Endothelial cell of umbilical vein (primary cell): ENCODE results near the gene HDAC4. TPM values are rescaled to one million over a fixed set of nuclear protein-coding genes. Genes with fewer than 3 reads are reported as not detected.

Experiments used
- BruUV-seq: library from RNA; stranded (reverse); fragments of 400-500 nt; replicated peaks from 2 replicates; lab custom pipeline; 2021; lab: Mats Ljungman, UMichigan
- CTCF ChIA-PET: fragments of 300-600, 350-600 bp; sonication (Branson Sonifier 250); formaldehyde crosslinking; loops from one replicate; lab custom pipeline; 2021; ENCODE audit warnings: antibody characterized with exemption, inconsistent platforms; lab: Charles Lee
- POLR2A ChIA-PET: fragments of 300-600, 350-600 bp; sonication (Branson Sonifier 250); formaldehyde crosslinking; loops from one replicate; lab custom pipeline; 2021; ENCODE audit warnings: antibody characterized with exemption, inconsistent platforms; lab: Charles Lee
- DNase-seq: peaks from one replicate; pipeline ENCODE4 v3.0.0-alpha.2; 2011; ENCODE audit warnings: low read depth, low spot score
- FAIRE-seq: peaks from 2 replicates; lab custom pipeline; 2011; peaks lifted over from hg19 to GRCh38; lab: Jason Lieb, UNC
- H2AFZ ChIP-seq: 2 replicates; pipeline ENCODE4 v1.6.0; 2012; ENCODE audit warnings: low read depth, low read length, control low read depth, inconsistent platforms
- H3K27ac ChIP-seq: 2 replicates; pipeline ENCODE4 v1.5.1; 2011; ENCODE audit warnings: low read depth, mild to moderate bottlenecking, control low read depth, low read length, moderate library complexity; ENCODE audit not compliant: insufficient read depth
- H3K27me3 ChIP-seq, 2 experiments: 2 replicates each; pipeline versions ENCODE4 v1.6.0 to v1.6.1; 2011; ENCODE audit warnings: low read length in 2 of 2, mixed read lengths in 1 of 2; ENCODE audit not compliant: control insufficient read depth in 2 of 2, insufficient read depth in 2 of 2
- H3K36me3 ChIP-seq, 2 experiments: 2 replicates in 1 of 2; 3 replicates in 1 of 2; pipeline ENCODE4 v1.5.1; 2011; ENCODE audit warnings: low read length in 2 of 2, mild to moderate bottlenecking in 1 of 2, moderate library complexity in 1 of 2; ENCODE audit not compliant: control insufficient read depth in 2 of 2, insufficient read depth in 2 of 2; ENCODE audit errors: extremely low read depth in 1 of 2
- H3K4me1 ChIP-seq: 3 replicates; pipeline ENCODE4 v1.5.1; 2011; ENCODE audit warnings: mild to moderate bottlenecking, low read length; ENCODE audit not compliant: control insufficient read depth, insufficient read depth; ENCODE audit errors: extremely low read depth
- H3K4me2 ChIP-seq: 2 replicates; pipeline ENCODE4 v1.6.1; 2011; ENCODE audit warnings: low read length, control low read depth, mixed read lengths; ENCODE audit not compliant: insufficient read depth
- H3K4me3 ChIP-seq, 3 experiments: fragments of 200-600 bp in 1 of 3; sonication (generic), shearing (Covaris generic) in 1 of 3; replicated peaks in 1 of 3; 2 replicates each; pipeline ENCODE4 v1.5.1; 2011 to 2016; ENCODE audit warnings: control low read depth in 3 of 3, low read length in 3 of 3, mild to moderate bottlenecking in 2 of 3, inconsistent platforms in 1 of 3, low read depth in 1 of 3, moderate library complexity in 1 of 3; ENCODE audit not compliant: insufficient read depth in 1 of 3
- H3K79me2 ChIP-seq: 2 replicates; pipeline ENCODE4 v1.6.0; 2012; ENCODE audit warnings: low read length, inconsistent platforms; ENCODE audit not compliant: control insufficient read depth, insufficient read depth
- H3K9ac ChIP-seq: replicated peaks from 2 replicates; pipeline ENCODE3; 2011; ENCODE audit warnings: low read length, control low read depth; ENCODE audit not compliant: insufficient read depth; ENCODE audit errors: extremely low read depth
- H3K9me1 ChIP-seq: replicated peaks from 3 replicates; pipeline ENCODE4 v1.6.0; 2011; ENCODE audit warnings: mild to moderate bottlenecking, low read length; ENCODE audit not compliant: control insufficient read depth, insufficient read depth; ENCODE audit errors: extremely low read depth
- H3K9me3 ChIP-seq: replicated peaks from 2 replicates; pipeline ENCODE4 v1.5.1; 2012; ENCODE audit warnings: low read length, inconsistent platforms; ENCODE audit not compliant: control insufficient read depth, insufficient read depth
- H4K20me1 ChIP-seq: replicated peaks from 2 replicates; pipeline ENCODE3; 2011; ENCODE audit warnings: mild to moderate bottlenecking, low read length; ENCODE audit not compliant: control insufficient read depth, insufficient read depth; ENCODE audit errors: extremely low read depth
- EZH2 ChIP-seq: IDR thresholded peaks from 2 replicates; pipeline ENCODE4 v1.6.1; 2012; ENCODE audit warnings: borderline replicate concordance, low read depth, mild to moderate bottlenecking, moderate library complexity, low read length, inconsistent platforms; ENCODE audit not compliant: severe bottlenecking
- GATA2 ChIP-seq: IDR thresholded peaks from 2 replicates; pipeline ENCODE4 v1.7.0; 2011; ENCODE audit warnings: low read depth, mild to moderate bottlenecking, moderate library complexity, mixed read lengths, low read length; ENCODE audit not compliant: insufficient read length, insufficient read depth
- MAX ChIP-seq: IDR thresholded peaks from 2 replicates; pipeline ENCODE4 v1.6.1; 2011; ENCODE audit not compliant: insufficient read depth, insufficient read length
- POLR2A ChIP-seq: IDR thresholded peaks from 2 replicates; pipeline ENCODE4 v1.6.1; 2012; ENCODE audit warnings: low read depth, mild to moderate bottlenecking, control low read depth, low read length
- POLR2AphosphoS5 ChIP-seq: IDR thresholded peaks from 2 replicates; pipeline ENCODE4 v1.6.1; 2012; ENCODE audit warnings: low read depth, mild to moderate bottlenecking, control low read depth, low read length, moderate library complexity; ENCODE audit not compliant: insufficient read depth
- dilution Hi-C: fragments of 300-500 bp; cut with MboI; formaldehyde crosslinking; loops from one replicate; pipeline ENCODE4 v1.15.0; 2019; ENCODE audit warnings: low sequenced_read_pairs; ENCODE audit not compliant: extremely low pct_ligation_motif_present
- intact Hi-C: fragments of 100-400 bp; cut with micrococcal nuclease; formaldehyde crosslinking; loops from one replicate; pipeline ENCODE4 v1.10.0; 2022
- polyA plus RNA-seq, 4 experiments: library from polyadenylated mRNA; depleted of rRNA in 3 of 4; stranded (reverse) in 3 of 4; unstranded in 1 of 4; fragments of >200 nt; gene quantifications; 2 replicates each; pipeline versions ENCODE4 v1.2.1 to v1.2.3, GENCODE V29; 2011 to 2012; ENCODE audit warnings: missing spikeins in 1 of 4
- total RNA-seq: library from RNA; stranded (reverse); gene quantifications from 2 replicates; pipeline ENCODE4 v1.2.3, GENCODE V29; 2021

Gene HDAC4
- total and polyA plus RNA-seq, 2 donors (not counting 3 experiments of a cell fraction or from before 2014, with no cell fraction given): 13.4 to 33.0 TPM

- no peak overlapping the region for H3K9ac ChIP-seq
- TF ChIP-seq GATA2 (no peak), MAX (no peak), POLR2A (no peak)
- H3K9me1 ChIP-seq: no peaks in the 10 kb centered on the region
- H3K79me2 ChIP-seq: no peaks in the 10 kb centered on the region
- no peaks in the 10 kb centered on the region for H3K27me3 ChIP-seq
- H4K20me1 ChIP-seq: no peaks in the 10 kb centered on the region
- FAIRE-seq (no peak), DNase-seq (no peak)
- H3K4me2 ChIP-seq: no peak overlapping the region
- intact Hi-C loops (no loop called here), dilution Hi-C loops (no loop called here)
- H3K4me1 ChIP-seq: no peaks in the 10 kb centered on the region
- peaks cover 0 to 2% of the 10 kb centered on the region in 2 experiments for H3K36me3 ChIP-seq
- no peak overlapping the region for H3K27ac ChIP-seq
- POLR2A ChIA-PET: no interaction called here
- no peak overlapping the region for H2AFZ ChIP-seq
- H3K9me3 ChIP-seq: no peaks in the 10 kb centered on the region
- no peak overlapping the region for H3K4me3 ChIP-seq
- BruUV-seq: no TSS peak
- CTCF ChIA-PET: no interaction called here
Measured at GRCh38 chr2:239104800-239105199, 296.0 kb downstream of the HDAC4 start.

- no peaks in the 10 kb centered on the region for H3K9me3 ChIP-seq
- no peaks in the 10 kb centered on the region for H3K79me2 ChIP-seq
- TF ChIP-seq EZH2: no peak
- no peak for TF ChIP-seq POLR2AphosphoS5
- peaks cover 0 to 3% of the 10 kb centered on the region in 2 experiments for H3K36me3 ChIP-seq
- H3K4me3 ChIP-seq: no peak overlapping the region
- no peaks in the 10 kb centered on the region for H4K20me1 ChIP-seq
- BruUV-seq: no TSS peak
- ChIA-PET POLR2A (no interaction called here), CTCF (no interaction called here)
- no peak overlapping the region for H3K4me2 ChIP-seq
- FAIRE-seq (no peak), DNase-seq (no peak)
- H3K9ac ChIP-seq: no peak overlapping the region
- H2AFZ ChIP-seq: no peak overlapping the region
- intact Hi-C loops (no loop called here), dilution Hi-C loops (no loop called here)
- no peaks in the 10 kb centered on the region for H3K27me3 ChIP-seq
- H3K9me1 ChIP-seq: no peaks in the 10 kb centered on the region
- no peaks in the 10 kb centered on the region for H3K4me1 ChIP-seq
- no peak overlapping the region for H3K27ac ChIP-seq
Measured at GRCh38 chr2:239103125-239104098, 297.4 kb downstream of the HDAC4 start.
